Cardiac fibroblast (primary cell): Measurements from ENCODE around the gene CRIM1.
A peak's percentile ranks its signal among the peaks of the same experiment; 100 is the strongest.

ENCODE experiments used
- DNase-seq, 2 donors: peaks; one replicate each; pipeline versions ENCODE4 v3.0.0 to v3.0.0-alpha.2; 2010; ENCODE audit warnings: low read depth in 2 of 2
- H3K4me3 ChIP-seq, 2 donors: replicated peaks in 1 of 2; 1 replicate in 1 of 2; 2 replicates in 1 of 2; pipeline ENCODE4 v1.5.1; 2011; ENCODE audit warnings: low read depth in 2 of 2, low read length in 2 of 2, mild to moderate bottlenecking in 2 of 2, moderate library complexity in 1 of 2
- TF ChIP-seq, protein P1 (sequence below): IDR thresholded peaks from one replicate; pipeline ENCODE4 v1.5.1; 2011; ENCODE audit warnings: low read depth, mild to moderate bottlenecking, low read length, inconsistent platforms

The CRIM1 gene

DNA sequence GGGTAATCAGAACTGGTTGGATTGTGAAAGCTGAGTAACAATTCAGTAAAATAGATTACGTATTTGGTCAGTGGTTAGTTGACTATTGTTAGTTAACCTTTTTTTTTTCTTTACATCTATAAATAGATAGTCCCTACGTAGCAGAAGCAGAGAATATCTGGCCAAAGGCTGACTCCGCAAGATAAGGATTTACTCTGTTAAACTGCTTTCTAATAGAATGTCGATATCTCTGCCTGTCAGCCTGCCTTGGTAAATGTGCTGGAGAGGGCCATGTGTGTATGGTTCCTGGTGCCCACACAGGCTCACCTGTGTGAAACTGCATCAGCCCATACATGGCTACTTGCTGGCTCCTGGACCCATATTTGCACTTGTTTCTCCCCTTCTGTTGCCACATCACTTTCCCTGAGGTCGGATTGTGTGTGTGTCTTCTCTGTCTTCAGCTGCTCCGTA lies 94.4 kb downstream of the CRIM1 start:
- peak; percentile 44 to 69 for DNase-seq
- TF ChIP-seq, protein P1, sequence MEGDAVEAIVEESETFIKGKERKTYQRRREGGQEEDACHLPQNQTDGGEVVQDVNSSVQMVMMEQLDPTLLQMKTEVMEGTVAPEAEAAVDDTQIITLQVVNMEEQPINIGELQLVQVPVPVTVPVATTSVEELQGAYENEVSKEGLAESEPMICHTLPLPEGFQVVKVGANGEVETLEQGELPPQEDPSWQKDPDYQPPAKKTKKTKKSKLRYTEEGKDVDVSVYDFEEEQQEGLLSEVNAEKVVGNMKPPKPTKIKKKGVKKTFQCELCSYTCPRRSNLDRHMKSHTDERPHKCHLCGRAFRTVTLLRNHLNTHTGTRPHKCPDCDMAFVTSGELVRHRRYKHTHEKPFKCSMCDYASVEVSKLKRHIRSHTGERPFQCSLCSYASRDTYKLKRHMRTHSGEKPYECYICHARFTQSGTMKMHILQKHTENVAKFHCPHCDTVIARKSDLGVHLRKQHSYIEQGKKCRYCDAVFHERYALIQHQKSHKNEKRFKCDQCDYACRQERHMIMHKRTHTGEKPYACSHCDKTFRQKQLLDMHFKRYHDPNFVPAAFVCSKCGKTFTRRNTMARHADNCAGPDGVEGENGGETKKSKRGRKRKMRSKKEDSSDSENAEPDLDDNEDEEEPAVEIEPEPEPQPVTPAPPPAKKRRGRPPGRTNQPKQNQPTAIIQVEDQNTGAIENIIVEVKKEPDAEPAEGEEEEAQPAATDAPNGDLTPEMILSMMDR: no peak
- no peak overlapping the region for H3K4me3 ChIP-seq

DNA sequence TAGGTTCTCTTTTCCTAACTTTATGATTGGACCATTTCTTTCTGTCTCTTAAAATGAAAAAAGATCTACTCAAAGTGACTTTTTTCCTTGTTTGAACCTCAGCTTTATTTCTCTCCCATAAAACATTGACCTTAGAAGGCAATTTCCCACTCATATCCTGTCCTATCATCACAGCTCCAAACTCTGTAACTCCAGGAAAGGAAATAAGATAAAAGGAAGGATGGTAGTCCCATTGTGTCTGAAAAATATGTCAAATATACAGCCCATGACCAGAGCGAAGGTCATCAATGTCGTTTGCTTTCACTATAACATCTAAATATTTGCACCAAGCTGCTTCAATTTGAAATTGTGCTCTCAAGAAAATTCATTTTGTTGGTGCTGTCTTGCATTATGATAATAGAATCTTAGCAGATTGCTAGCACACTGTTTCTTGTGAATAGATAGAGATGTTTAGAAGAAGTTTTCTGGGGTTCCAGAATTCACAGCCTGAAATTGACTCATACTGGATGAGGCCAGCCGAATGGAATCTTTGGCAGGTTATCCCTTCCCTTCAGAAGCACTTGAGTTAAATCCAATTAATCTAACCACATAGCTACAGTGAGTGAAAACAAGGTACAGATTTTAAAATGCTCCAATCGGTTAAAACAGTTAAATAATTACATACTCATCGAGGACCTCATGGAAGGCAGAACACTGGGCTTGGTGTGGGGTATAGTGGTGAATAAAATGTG lies 95.1 kb downstream of the CRIM1 start:
- TF ChIP-seq, protein P1: no peak
- H3K4me3 ChIP-seq: no peak overlapping the region
- DNase-seq: peak; percentile 85 to 89

DNA sequence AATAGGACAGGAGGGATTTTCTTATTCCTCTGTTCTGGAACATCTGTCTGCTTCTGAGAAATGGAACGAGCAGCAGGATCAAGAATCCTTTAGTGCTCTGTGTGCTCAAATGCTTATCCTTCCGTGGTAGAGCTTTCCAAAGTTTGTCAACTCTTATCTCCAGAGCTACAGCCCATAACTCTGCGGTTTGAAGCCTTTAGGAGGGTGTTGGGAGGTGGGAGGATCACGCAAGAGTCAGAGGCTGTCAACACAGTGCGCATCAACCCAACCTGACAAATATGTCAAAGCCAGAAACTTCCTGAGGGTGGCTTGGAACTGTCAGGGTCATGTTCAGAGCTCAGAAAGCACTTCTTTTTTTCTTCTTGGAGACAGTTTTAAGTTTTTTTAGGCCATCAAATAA lies 95.9 kb downstream of the CRIM1 start:
- TF ChIP-seq, protein P1: no peak
- peak; percentile 58 to 87 for DNase-seq
- H3K4me3 ChIP-seq: no peak overlapping the region

DNA sequence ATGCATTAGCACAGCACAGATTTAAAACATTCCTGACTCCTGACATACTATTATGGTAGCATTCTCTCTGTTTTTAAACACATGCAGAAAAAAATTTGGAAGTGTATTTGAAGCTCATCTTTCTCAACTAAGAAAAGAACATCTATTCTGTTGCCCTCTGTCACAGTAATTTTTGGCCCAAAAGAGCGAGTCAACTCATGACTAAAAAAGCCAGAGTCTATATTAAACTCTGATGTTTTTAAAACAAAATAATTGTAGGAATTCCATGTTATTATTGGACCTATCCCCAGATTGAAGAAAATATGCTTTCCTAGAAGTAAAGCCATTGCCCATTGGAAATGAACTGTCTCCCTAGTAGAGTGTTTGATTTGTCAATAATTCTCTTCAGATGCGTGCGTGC lies 96.7 kb downstream of the CRIM1 start:
- no peak overlapping the region for H3K4me3 ChIP-seq
- TF ChIP-seq, protein P1: no peak
- DNase-seq: peak; percentile 59 to 75

- no peak overlapping the region for H3K4me3 ChIP-seq
- DNase-seq: peak in 1 of 2 donors; percentile 63
- TF ChIP-seq, protein P1: no peak
Measured at GRCh38 chr2:36453652-36454051, 98.1 kb downstream of the CRIM1 start.

- no peak for DNase-seq
- TF ChIP-seq, protein P1: no peak
- no peak overlapping the region for H3K4me3 ChIP-seq
Measured at GRCh38 chr2:36455011-36455410, 99.4 kb downstream of the CRIM1 start.
